ENCODE results near the gene MT1H.

Gene MT1H

GRCh38 chr16:56647641-56648431 lies 21.8 kb upstream of the MT1H start:
- Histone ChIP-seq H3K18ac (ENCODE audit: low read length) (no peak overlapping the region), H3K4ac (ENCODE audit: low read depth, low read length) (no peak overlapping the region), H2BK15ac (replicated peaks; ENCODE audit: low read depth) (no peak overlapping the region), H3K23ac (ENCODE audit: low read length) (peak overlapping the region; percentile 81), H3K36me3 (ENCODE audit: control insufficient read depth, insufficient read depth, low read length) (no peaks in the 10 kb centered on the region), H2AK5ac (ENCODE audit: low read length) (no peak overlapping the region), H3K79me1 (ENCODE audit: low read length) (no peaks in the 10 kb centered on the region), H3K9ac (ENCODE audit: low read length) (no peak overlapping the region), H3K27ac (ENCODE audit: low read depth, low read length) (no peak overlapping the region), H4K5ac (ENCODE audit: low read length) (no peak overlapping the region), H3K4me2 (ENCODE audit: low read length) (no peak overlapping the region), H3K4me3 (ENCODE audit: low read length) (no peak overlapping the region), H3K27me3 (ENCODE audit: insufficient read depth, low read length, poor library complexity) (peaks cover 64% of the 10 kb centered on the region), H3K4me1 (ENCODE audit: control insufficient read depth, low read depth, low read length) (no peaks in the 10 kb centered on the region), H4K8ac (ENCODE audit: low read depth, low read length) (no peak overlapping the region), H3K56ac (ENCODE audit: low read length) (no peak overlapping the region), H3K79me2 (ENCODE audit: control insufficient read depth, insufficient read depth, low read length) (no peaks in the 10 kb centered on the region), H2BK5ac (ENCODE audit: low read length) (no peak overlapping the region), H2BK120ac (ENCODE audit: low read depth, low read length) (no peak overlapping the region)
- no peak for DNase-seq
- no CpG with 5 or more reads among the region's 33 CpGs for WGBS (ENCODE audit: extremely low coverage, insufficient coverage, low lambda C conversion rate)

- no peak for DNase-seq
- Histone ChIP-seq H2BK5ac (ENCODE audit: low read length) (no peak overlapping the region), H3K27me3 (ENCODE audit: insufficient read depth, low read length, poor library complexity) (peaks cover 49% of the 10 kb centered on the region), H2BK120ac (ENCODE audit: low read depth, low read length) (no peak overlapping the region), H3K56ac (ENCODE audit: low read length) (no peak overlapping the region), H2BK15ac (replicated peaks; ENCODE audit: low read depth) (no peak overlapping the region), H4K8ac (ENCODE audit: low read depth, low read length) (no peak overlapping the region), H3K4me2 (ENCODE audit: low read length) (no peak overlapping the region), H3K9ac (ENCODE audit: low read length) (no peak overlapping the region), H3K27ac (ENCODE audit: low read depth, low read length) (no peak overlapping the region), H3K4me3 (ENCODE audit: low read length) (no peak overlapping the region), H3K23ac (ENCODE audit: low read length) (no peak overlapping the region), H3K4ac (ENCODE audit: low read depth, low read length) (no peak overlapping the region), H3K79me1 (ENCODE audit: low read length) (no peaks in the 10 kb centered on the region), H3K18ac (ENCODE audit: low read length) (no peak overlapping the region), H3K79me2 (ENCODE audit: control insufficient read depth, insufficient read depth, low read length) (no peaks in the 10 kb centered on the region), H3K4me1 (ENCODE audit: control insufficient read depth, low read depth, low read length) (no peaks in the 10 kb centered on the region), H3K36me3 (ENCODE audit: control insufficient read depth, insufficient read depth, low read length) (no peaks in the 10 kb centered on the region), H2AK5ac (ENCODE audit: low read length) (no peak overlapping the region), H4K5ac (ENCODE audit: low read length) (no peak overlapping the region)
- no CpG with 5 or more reads among the region's 2 CpGs for WGBS (ENCODE audit: extremely low coverage, insufficient coverage, low lambda C conversion rate)
Observed at GRCh38 chr16:56649271-56649670, 20.3 kb upstream of the MT1H start.

- no peak overlapping the region for H4K5ac ChIP-seq (ENCODE audit: low read length)
- H3K79me1 ChIP-seq (ENCODE audit: low read length), result no peaks in the 10 kb centered on the region
- H2BK15ac ChIP-seq (replicated peaks; ENCODE audit: low read depth), result no peak overlapping the region
- no peaks in the 10 kb centered on the region for H3K4me1 ChIP-seq (ENCODE audit: control insufficient read depth, low read depth, low read length)
- DNase-seq, result no peak
- H3K4me2 ChIP-seq (ENCODE audit: low read length), result no peak overlapping the region
- no peak overlapping the region for H3K4me3 ChIP-seq (ENCODE audit: low read length)
- H3K9ac ChIP-seq (ENCODE audit: low read length), result no peak overlapping the region
- H2AK5ac ChIP-seq (ENCODE audit: low read length), result no peak overlapping the region
- H3K56ac ChIP-seq (ENCODE audit: low read length), result no peak overlapping the region
- H3K36me3 ChIP-seq (ENCODE audit: control insufficient read depth, insufficient read depth, low read length), result no peaks in the 10 kb centered on the region
- H3K79me2 ChIP-seq (ENCODE audit: control insufficient read depth, insufficient read depth, low read length), result no peaks in the 10 kb centered on the region
- no peak overlapping the region for H3K23ac ChIP-seq (ENCODE audit: low read length)
- H2BK5ac ChIP-seq (ENCODE audit: low read length), result no peak overlapping the region
- no peak overlapping the region for H3K18ac ChIP-seq (ENCODE audit: low read length)
- H4K8ac ChIP-seq (ENCODE audit: low read depth, low read length), result no peak overlapping the region
- H2BK120ac ChIP-seq (ENCODE audit: low read depth, low read length), result no peak overlapping the region
- H3K4ac ChIP-seq (ENCODE audit: low read depth, low read length), result no peak overlapping the region
- peaks cover 44% of the 10 kb centered on the region for H3K27me3 ChIP-seq (ENCODE audit: insufficient read depth, low read length, poor library complexity)
- WGBS (ENCODE audit: extremely low coverage, insufficient coverage, low lambda C conversion rate), result no CpG with 5 or more reads among the region's 3 CpGs
- no peak overlapping the region for H3K27ac ChIP-seq (ENCODE audit: low read depth, low read length)
Observed at GRCh38 chr16:56649820-56650219, 19.8 kb upstream of the MT1H start.

GRCh38 chr16:56651586-56651985 lies 18.0 kb upstream of the MT1H start, which contains the start of gene MT1B:
Gene MT1B, plus strand, starts transcription at chr16:56651886. Its CDS starts 68 bp downstream, at chr16:56651954.
- H4K5ac ChIP-seq (ENCODE audit: low read length), result no peak within 1 kb of the TSS
- no peak within 1 kb of the TSS for H3K27ac ChIP-seq (ENCODE audit: low read depth, low read length)
- no peak within 1 kb of the TSS for H2BK15ac ChIP-seq (replicated peaks; ENCODE audit: low read depth)
- H3K56ac ChIP-seq (ENCODE audit: low read length), result no peak within 1 kb of the TSS
- no peak for DNase-seq
- H3K4ac ChIP-seq (ENCODE audit: low read depth, low read length), result no peak within 1 kb of the TSS
- no peaks in the 10 kb centered on the region for H3K79me2 ChIP-seq (ENCODE audit: control insufficient read depth, insufficient read depth, low read length)
- no peak within 1 kb of the TSS for H3K4me3 ChIP-seq (ENCODE audit: low read length)
- no peaks in the 10 kb centered on the region for H3K4me1 ChIP-seq (ENCODE audit: control insufficient read depth, low read depth, low read length)
- H3K18ac ChIP-seq (ENCODE audit: low read length), result no peak within 1 kb of the TSS
- no peak within 1 kb of the TSS for H3K4me2 ChIP-seq (ENCODE audit: low read length)
- peaks cover 28% of the 10 kb centered on the region for H3K27me3 ChIP-seq (ENCODE audit: insufficient read depth, low read length, poor library complexity)
- H2BK120ac ChIP-seq (ENCODE audit: low read depth, low read length), result no peak within 1 kb of the TSS
- no peak within 1 kb of the TSS for H4K8ac ChIP-seq (ENCODE audit: low read depth, low read length)
- no peak within 1 kb of the TSS for H3K9ac ChIP-seq (ENCODE audit: low read length)
- no CpG with 5 or more reads among the region's 7 CpGs for WGBS (ENCODE audit: extremely low coverage, insufficient coverage, low lambda C conversion rate)
- no peaks in the 10 kb centered on the region for H3K79me1 ChIP-seq (ENCODE audit: low read length)
- H3K36me3 ChIP-seq (ENCODE audit: control insufficient read depth, insufficient read depth, low read length), result no peaks in the 10 kb centered on the region
- no peak within 1 kb of the TSS for H2AK5ac ChIP-seq (ENCODE audit: low read length)
- no peak within 1 kb of the TSS for H2BK5ac ChIP-seq (ENCODE audit: low read length)
- no peak within 1 kb of the TSS for H3K23ac ChIP-seq (ENCODE audit: low read length)

GRCh38 chr16:56652600-56652999 lies 17.0 kb upstream of the MT1H start:
- H3K4ac ChIP-seq (ENCODE audit: low read depth, low read length), result no peak overlapping the region
- H3K27ac ChIP-seq (ENCODE audit: low read depth, low read length), result no peak overlapping the region
- no peaks in the 10 kb centered on the region for H3K79me2 ChIP-seq (ENCODE audit: control insufficient read depth, insufficient read depth, low read length)
- H3K79me1 ChIP-seq (ENCODE audit: low read length), result no peaks in the 10 kb centered on the region
- H2AK5ac ChIP-seq (ENCODE audit: low read length), result no peak overlapping the region
- H3K4me1 ChIP-seq (ENCODE audit: control insufficient read depth, low read depth, low read length), result no peaks in the 10 kb centered on the region
- H3K4me2 ChIP-seq (ENCODE audit: low read length), result no peak overlapping the region
- no peak overlapping the region for H3K9ac ChIP-seq (ENCODE audit: low read length)
- H3K36me3 ChIP-seq (ENCODE audit: control insufficient read depth, insufficient read depth, low read length), result no peaks in the 10 kb centered on the region
- H2BK120ac ChIP-seq (ENCODE audit: low read depth, low read length), result no peak overlapping the region
- H3K56ac ChIP-seq (ENCODE audit: low read length), result no peak overlapping the region
- H2BK5ac ChIP-seq (ENCODE audit: low read length), result no peak overlapping the region
- no peak overlapping the region for H3K23ac ChIP-seq (ENCODE audit: low read length)
- H4K8ac ChIP-seq (ENCODE audit: low read depth, low read length), result no peak overlapping the region
- no peak overlapping the region for H2BK15ac ChIP-seq (replicated peaks; ENCODE audit: low read depth)
- no peak for DNase-seq
- no peak overlapping the region for H3K18ac ChIP-seq (ENCODE audit: low read length)
- whole genome bisulfite sequencing (ENCODE audit: extremely low coverage, insufficient coverage, low lambda C conversion rate), result no CpG with 5 or more reads among the region's 1 CpG
- H3K4me3 ChIP-seq (ENCODE audit: low read length), result no peak overlapping the region
- no peak overlapping the region for H4K5ac ChIP-seq (ENCODE audit: low read length)
- peaks cover 19% of the 10 kb centered on the region for H3K27me3 ChIP-seq (ENCODE audit: insufficient read depth, low read length, poor library complexity)

GRCh38 chr16:56653218-56653617 lies 16.4 kb upstream of the MT1H start:
- no CpG with 5 or more reads among the region's 7 CpGs for WGBS (ENCODE audit: extremely low coverage, insufficient coverage, low lambda C conversion rate)
- Histone ChIP-seq H2BK5ac (ENCODE audit: low read length) (no peak overlapping the region), H3K4me1 (ENCODE audit: control insufficient read depth, low read depth, low read length) (peaks cover 2% of the 10 kb centered on the region), H3K9ac (ENCODE audit: low read length) (no peak overlapping the region), H3K4me3 (ENCODE audit: low read length) (no peak overlapping the region), H3K36me3 (ENCODE audit: control insufficient read depth, insufficient read depth, low read length) (no peaks in the 10 kb centered on the region), H4K5ac (ENCODE audit: low read length) (no peak overlapping the region), H3K79me2 (ENCODE audit: control insufficient read depth, insufficient read depth, low read length) (no peaks in the 10 kb centered on the region), H3K27ac (ENCODE audit: low read depth, low read length) (no peak overlapping the region), H3K79me1 (ENCODE audit: low read length) (no peaks in the 10 kb centered on the region), H3K4ac (ENCODE audit: low read depth, low read length) (no peak overlapping the region), H3K23ac (ENCODE audit: low read length) (no peak overlapping the region), H3K4me2 (ENCODE audit: low read length) (no peak overlapping the region), H3K56ac (ENCODE audit: low read length) (no peak overlapping the region), H3K27me3 (ENCODE audit: insufficient read depth, low read length, poor library complexity) (peaks cover 15% of the 10 kb centered on the region), H2BK120ac (ENCODE audit: low read depth, low read length) (no peak overlapping the region), H3K18ac (ENCODE audit: low read length) (no peak overlapping the region), H2BK15ac (replicated peaks; ENCODE audit: low read depth) (no peak overlapping the region), H4K8ac (ENCODE audit: low read depth, low read length) (no peak overlapping the region), H2AK5ac (ENCODE audit: low read length) (no peak overlapping the region)
- DNase-seq, result no peak
